NOMO-1 treated with DMSO at 0.1 percent for 48 hours (cell line): ENCODE results near the gene TRIM37.
"Not testable (repeated sequence)": the region's sequence is repeated elsewhere in the genome, so short reads cannot be mapped to it uniquely, and the experiment has no call there.

Experiments used
- DNase-seq: peaks from one replicate; lab custom pipeline; 2025; ENCODE audit not compliant: unreplicated experiment; lab: John Stamatoyannopoulos, UW

TRIM37 gene

DNA sequence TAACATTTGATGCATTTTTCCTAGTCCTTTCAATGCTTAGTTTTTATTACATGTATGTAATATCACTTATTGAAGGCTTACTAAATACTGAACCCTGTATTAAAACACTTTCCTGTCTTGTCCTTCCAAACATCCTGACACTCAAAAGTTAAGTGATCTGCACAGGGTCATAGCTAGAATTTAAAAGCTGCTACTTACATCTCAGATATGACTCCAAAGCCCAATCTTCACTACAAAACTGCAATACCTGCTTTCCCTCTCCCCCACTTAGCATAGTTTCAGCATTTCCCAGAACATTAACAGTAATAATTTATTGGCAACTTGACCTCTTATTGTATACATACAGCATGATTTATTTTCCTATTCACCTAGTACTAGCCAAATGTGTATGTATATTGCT lies 4.3 kb upstream of the TRIM37 start:
- DNase-seq = no peak

GRCh38 chr17:59108400-59109102 lies 1.9 kb upstream of the TRIM37 start:
- no peak for DNase-seq

DNA sequence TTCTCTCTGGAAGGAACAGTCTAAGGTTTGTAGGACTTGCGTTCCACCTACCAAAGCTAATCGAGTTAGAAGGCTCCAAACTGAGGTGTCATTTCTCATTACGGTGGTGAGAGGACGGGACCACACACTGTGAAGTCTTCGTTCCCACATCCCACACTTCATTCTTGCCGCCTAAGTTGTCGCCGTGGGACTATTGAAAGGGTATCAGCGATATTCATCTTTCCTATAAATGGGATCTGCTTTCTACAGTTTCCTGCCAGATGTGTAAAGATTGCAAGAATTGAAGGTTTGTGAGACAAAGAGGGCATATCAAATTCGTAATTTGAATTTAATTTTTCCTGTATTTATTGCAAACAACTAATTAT lies 608 bp upstream of the TRIM37 start:
- no peak for DNase-seq

DNA sequence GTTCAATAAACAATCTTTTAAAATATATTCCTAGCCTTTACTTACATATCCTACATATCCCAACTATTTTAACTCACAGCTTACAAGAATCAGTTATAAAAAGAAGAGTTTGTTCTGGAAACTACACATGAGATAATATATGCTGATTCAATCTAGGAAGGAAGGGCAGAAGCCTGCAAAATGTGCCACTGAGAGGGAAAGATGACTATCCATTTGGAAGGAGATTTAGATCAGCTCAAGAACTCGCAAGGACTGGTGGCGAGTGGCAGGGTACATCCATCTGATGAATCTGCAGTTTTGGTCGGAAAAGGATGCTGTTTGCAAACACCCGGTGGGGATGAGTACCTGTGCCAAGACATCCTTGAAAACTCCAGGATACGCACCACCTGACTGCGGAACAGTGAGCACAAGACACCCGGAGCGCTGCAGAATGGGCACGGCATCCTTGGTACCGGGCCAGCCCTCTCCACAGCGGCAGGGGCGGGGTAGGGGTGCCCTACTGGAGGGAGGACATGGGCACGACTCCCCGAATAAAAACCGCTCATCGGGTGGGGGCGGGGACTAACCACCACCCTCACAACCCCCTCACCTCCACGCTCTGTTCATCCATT lies 723 bp downstream of the TRIM37 start:
- DNase-seq = no peak

- no peak for DNase-seq
These were observed 5.5 kb downstream of the TRIM37 start for GRCh38 chr17:59101178-59101577.

GRCh38 chr17:59097876-59098275 lies 8.8 kb downstream of the TRIM37 start:
- DNase-seq = no peak

GRCh38 chr17:59094861-59095530 lies 11.7 kb downstream of the TRIM37 start:
- no peak for DNase-seq

DNA sequence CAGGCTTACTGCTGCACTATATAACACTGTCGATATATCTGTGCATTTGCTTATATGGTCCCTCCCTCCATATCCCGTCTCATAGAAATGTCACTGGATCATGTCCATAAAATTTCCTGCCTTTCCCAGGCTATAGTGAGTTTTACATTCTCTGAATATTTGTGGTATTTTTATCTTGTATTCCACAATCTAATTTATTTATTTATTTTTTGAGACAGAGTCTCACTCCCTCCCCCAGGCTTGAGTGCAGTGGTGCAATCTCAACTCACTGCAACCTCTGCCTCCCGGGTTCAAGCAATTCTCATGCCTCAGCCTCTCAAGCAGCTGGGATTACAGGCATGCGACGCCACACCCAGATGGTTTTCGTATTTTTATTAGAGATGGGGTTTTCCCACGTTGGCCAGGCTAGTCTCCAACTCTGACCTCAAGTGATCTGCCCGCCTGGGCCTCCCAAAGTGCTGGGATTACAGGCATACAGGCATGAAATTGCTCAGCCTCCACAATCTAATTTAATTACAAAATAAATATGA lies 12.9 kb downstream of the TRIM37 start:
- no peak for DNase-seq

DNA sequence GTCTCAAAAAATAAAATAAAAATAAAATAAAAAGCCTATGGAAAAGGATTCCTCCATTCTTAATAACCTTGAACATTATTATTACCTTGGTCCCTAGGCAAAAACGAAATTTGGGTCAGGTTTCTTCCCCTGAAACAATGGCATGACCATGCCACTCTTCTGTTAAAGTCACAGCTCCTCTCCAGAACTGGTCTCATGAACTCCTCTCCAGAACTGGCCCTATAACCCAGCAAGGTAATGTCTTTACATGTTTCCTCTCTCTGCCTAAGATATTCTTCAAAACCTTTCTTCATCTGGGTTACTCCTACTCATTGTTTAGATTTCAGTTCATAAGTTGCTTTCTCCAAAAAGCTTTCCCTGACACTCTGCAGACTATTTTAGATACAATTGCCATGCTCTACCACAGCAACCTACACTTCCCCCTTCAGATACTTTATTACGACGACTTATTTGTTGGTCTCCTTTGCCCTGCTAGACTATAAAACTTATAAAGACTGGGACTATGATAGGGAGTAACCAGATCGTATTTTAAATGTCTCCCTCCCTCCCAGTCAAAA lies 13.5 kb downstream of the TRIM37 start:
- DNase-seq = no peak

DNA sequence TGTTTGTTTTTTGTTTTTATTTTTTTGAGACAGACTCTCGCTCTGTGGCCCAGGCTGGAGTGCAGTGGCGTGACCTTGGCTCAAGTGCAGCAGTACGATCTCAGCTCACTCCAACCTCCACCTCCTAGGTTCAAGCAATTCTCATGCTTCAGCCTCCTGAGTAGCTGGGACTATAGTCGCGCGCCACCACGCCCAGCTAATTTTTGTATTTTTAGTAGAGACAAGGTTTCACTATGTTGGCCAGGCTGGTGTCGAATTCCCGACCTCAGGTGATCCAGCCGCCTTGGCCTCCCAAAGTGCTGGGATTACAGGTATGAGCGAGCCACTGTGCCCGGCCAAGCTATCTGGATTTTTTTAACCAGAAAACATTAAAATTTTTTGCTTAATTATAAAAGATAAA lies 16.1 kb downstream of the TRIM37 start:
- not testable (repeated sequence) for DNase-seq

GRCh38 chr17:59084154-59084553 lies 22.5 kb downstream of the TRIM37 start:
- DNase-seq = no peak

GRCh38 chr17:59074494-59074893 lies 32.2 kb downstream of the TRIM37 start:
- no peak for DNase-seq

DNA sequence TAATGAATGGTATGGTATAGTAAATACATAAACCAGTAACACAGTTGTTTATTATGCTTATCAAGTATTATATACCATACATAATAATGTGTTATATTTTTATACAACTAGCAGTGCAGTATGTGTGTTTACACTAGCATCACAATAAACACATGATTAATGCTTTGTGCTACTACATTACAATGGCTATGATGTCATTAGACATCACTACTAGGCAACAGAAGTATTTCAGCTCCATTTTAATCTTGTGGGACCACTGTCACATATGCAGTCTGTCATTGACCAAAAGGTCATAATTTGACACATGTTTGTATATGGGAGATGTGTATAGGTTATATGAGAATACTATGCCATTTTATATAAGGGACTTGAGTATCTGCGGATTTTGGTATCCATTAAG lies 32.7 kb downstream of the TRIM37 start:
- DNase-seq = no peak

GRCh38 chr17:59069856-59070255 lies 36.8 kb downstream of the TRIM37 start:
- no peak for DNase-seq

- no peak for DNase-seq
These were observed 38.9 kb downstream of the TRIM37 start for GRCh38 chr17:59067756-59068155.

DNA sequence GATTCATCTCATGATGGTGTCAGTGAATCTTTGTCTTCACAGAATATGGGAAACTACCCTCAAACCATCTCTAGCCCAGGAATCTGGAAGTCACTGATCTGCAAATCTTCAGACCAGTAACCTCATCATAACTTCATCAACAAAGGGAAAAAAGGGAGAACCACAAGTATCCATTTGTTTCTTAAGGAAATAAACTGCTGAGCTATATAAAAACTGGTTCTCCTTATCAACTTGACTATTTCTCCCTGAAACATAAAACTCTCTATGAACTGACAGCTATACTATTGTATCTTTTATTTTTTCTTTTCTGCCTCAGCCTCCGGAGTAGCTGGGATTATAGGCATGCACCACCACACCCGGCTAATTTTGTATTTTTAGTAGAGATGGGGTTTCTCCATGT lies 39.3 kb downstream of the TRIM37 start:
- no peak for DNase-seq

GRCh38 chr17:59062509-59062908 lies 44.2 kb downstream of the TRIM37 start:
- DNase-seq = no peak

GRCh38 chr17:59056857-59057256 lies 49.8 kb downstream of the TRIM37 start:
- DNase-seq = no peak

GRCh38 chr17:59049798-59050197 lies 56.9 kb downstream of the TRIM37 start:
- DNase-seq = no peak

- DNase-seq = no peak
These were observed 59.1 kb downstream of the TRIM37 start for GRCh38 chr17:59047616-59048015.

DNA sequence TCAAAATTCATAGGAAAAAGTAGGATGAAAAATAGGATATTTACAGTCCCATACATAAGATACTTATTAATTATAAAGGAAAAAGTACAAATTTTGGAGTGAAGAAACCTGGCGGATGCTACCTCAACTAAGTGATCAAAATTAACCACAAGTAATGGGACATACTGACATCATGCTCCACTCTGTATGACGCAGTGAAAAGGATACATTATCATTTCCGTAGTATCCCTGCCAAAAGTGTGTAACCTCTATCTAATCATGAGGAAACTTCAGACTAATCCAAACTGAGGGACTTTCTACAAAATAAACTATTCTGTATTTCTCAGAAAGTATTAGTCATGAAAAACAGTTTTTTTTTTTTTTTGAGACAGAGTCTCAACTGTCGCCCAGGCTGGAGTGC lies 60.5 kb downstream of the TRIM37 start:
- DNase-seq = no peak

- DNase-seq = no peak
These were observed 67.9 kb downstream of the TRIM37 start for GRCh38 chr17:59038734-59039133.
